DMS53 treated with DMSO at 0.1 percent for 48 hours (cell line): ENCODE data around the gene HTR7.
"Not testable (repeated sequence)": the region's sequence is repeated elsewhere in the genome, so short reads cannot be mapped to it uniquely, and the experiment has no call there.

Experiments used
- DNase-seq: peaks from one replicate; lab custom pipeline; 2025; ENCODE audit not compliant: unreplicated experiment; lab: John Stamatoyannopoulos, UW

The HTR7 gene

GRCh38 chr10:90859321-90859751 is 1.5 kb upstream of the HTR7 start:
- DNase-seq, result no peak

GRCh38 chr10:90858461-90858968 is 676 bp upstream of the HTR7 start:
- DNase-seq, result no peak

DNA sequence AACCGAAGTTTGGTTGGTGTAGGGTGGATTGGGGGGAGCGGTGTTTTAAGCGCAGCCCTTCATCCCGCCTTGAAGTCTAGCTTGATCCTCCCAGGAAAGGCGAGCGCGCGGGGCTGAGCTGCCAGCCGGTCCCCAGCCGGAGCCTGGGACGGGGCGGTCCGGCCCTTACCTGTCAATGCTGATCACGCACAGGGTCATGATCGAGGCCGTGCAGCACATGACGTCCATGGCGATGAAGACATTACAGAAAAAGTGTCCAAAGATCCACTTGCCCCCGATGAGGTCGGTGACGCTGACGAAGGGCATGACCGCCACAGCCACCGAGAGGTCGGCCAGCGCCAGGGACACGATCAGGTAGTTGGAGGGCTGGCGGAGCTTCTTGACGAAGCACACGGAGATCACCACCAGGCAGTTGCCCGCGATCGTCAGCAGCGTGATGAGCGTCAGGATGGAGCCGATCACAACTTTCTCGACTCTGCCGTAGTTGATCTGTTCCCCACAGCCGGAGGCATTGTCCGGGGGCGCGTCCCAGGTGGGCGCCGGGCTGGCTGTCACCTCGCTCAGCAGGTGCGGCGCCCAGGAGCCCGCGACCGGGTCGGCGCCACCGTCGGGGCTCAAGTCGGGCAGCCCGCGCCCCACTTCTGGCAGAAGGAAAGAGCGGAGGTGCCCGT is 740 bp downstream of the HTR7 start:
- no peak for DNase-seq

DNA sequence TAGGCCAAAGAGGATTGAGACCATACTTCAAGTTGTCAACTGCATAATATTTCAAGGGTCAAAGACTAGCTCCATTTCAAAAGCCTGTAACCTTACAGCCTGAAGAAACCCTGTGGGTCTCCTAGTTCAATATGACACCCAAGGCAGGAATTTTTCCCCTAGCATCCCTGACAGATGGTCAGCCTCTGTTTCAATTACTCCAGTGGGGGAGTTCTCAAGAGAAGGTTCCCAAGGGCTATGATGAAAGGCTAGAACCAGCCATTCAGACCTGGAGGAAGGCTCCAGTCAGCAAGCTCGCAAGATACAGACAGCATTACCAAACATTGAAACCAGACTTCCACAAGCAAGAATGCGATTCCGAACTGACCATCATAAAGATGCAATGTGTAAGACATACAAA is 1.6 kb downstream of the HTR7 start:
- DNase-seq, result no peak

GRCh38 chr10:90855126-90855525 is 2.7 kb downstream of the HTR7 start:
- no peak for DNase-seq

- no peak for DNase-seq
These were observed 7.7 kb downstream of the HTR7 start for GRCh38 chr10:90849956-90850749.

DNA sequence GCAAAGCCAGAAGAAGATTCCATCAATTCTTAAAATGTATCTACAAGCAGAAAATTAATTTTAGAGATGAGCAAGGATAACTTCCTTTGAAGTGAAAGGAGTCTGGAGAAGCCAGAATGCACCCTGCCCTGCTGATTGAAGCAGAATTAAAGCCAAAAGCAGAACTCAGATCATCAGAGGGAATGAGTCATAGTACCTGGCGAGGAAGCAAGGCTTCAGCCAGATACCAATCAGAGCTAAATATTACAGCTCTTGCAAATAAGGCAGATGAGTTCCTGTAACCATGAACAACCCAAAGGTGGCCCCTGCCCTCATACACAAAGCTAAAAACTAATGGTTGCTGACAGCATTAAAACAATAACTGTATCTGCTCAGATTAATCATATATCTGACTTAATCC is 10.4 kb downstream of the HTR7 start:
- peak; percentile 24 for DNase-seq

GRCh38 chr10:90846746-90847145 is 11.1 kb downstream of the HTR7 start:
- no peak for DNase-seq

DNA sequence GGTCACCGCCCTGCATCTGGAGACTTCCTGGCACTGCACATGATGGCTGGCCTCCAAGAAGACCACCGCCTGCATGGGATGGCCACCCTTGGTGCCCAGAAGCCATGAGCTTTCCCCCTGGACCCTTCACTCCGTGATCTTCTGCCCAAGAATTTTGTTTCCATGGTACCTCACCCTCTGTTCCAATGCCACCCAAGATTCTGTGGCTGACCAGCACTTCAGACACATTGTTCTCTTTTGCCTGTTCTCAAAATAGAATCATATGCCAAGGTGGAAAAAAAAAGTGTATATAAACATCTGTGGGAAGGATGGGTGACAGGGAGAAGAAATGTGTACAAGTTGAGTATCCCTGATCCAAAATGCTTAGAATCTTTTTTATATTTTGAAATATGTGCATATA is 12.1 kb downstream of the HTR7 start:
- DNase-seq, result no peak

- DNase-seq, result no peak
These were observed 15.1 kb downstream of the HTR7 start for GRCh38 chr10:90842725-90843124.

DNA sequence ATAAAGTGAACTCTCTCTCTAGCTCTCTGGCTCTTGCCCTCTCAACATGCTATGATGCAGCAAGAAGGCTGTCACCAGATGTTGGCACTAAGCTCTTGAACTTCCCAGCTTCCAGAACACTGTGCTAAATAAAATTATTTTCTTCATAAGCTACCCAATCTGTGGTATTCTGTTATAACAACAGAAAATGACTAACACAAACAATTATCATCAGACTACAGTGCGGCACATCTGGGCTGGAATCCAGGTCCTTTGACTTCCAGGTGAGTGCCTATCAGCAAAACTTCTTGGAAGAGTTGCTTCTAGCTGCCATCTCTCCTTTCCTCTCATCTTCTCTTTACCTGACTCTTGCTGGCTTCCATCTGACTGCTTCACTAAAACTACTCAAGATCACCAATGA is 20.4 kb downstream of the HTR7 start:
- no peak for DNase-seq

- DNase-seq, result no peak
These were observed 23.5 kb downstream of the HTR7 start for GRCh38 chr10:90834326-90834725.

DNA sequence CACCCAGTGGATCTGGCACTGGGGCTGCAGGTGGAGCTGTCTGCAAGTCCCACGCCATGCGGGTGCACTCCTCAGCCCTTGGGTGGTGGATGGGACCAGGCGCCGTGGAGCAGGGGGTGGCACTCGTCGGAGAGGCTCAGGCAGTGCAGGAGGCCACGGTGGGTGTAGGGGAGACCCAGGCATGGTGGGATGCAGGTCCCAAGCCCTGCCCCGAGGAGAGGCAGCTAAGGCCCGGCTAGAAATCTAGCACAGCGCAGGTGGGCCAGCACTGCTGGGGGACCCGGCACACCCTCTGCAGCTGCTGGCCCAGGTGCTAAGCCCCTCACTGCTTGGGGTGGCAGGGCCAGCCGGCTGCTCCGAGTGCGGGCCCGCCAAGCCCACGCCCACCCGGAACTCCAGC is 25.7 kb downstream of the HTR7 start:
- no peak for DNase-seq

DNA sequence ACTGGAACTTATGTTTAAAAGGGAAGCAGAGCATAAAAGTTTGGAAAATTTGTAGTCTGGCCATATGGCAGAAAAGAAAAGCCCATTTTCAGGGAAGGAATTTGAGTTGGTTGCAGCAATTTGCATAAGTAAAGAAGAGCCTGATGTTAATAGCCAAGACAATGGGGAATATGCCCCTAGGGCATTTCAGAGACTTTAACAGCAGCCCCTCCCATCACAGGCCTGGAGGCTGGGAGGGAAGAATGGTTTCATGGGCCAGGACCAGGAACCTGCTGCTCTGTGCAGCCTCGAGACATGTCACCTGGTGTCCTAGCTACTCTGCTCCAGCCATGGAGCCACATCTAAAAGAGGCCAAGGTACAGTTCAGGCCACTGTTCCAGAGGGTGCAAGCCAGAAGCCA is 35.3 kb downstream of the HTR7 start:
- DNase-seq, result no peak

GRCh38 chr10:90821864-90822263 is 36.0 kb downstream of the HTR7 start:
- DNase-seq, result not testable (repeated sequence)

DNA sequence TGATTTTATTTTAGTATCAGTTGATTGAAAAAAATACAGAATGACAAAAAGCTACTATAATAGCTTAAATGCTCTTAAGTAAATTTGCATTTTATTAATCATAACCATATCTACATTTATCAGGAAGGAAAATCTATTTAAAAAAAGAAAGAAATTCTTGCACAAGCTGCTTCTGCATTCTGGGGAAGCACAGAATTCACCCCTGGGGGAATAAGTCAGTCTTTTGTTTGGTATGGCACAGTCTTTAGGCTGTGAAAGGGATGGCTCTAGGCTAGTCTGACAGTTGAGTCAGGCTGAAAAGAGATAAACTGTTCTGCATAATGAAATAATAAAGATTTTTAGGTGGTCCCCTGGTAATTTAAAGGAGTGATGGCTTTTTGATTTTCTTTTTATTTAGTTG is 37.9 kb downstream of the HTR7 start:
- no peak for DNase-seq

DNA sequence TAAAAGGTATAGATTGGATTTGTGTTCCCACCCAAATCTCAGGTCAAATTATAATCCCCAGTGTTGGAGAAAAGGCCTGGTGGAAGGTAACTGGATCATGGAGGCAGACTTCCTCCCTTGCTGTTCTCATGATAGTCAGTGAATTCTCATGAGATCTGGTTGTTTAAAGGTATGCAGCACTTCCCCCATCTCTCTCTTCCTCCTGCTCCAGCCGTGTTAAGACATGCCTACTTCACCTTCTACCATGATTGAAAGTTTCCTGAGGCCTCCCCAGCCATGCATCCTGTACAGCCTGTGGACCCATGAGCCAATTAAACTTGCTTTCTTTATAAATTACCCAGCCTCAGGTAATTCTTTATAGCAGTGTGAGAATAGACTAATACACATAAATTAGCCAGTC is 39.1 kb downstream of the HTR7 start:
- no peak for DNase-seq

- DNase-seq, result no peak
These were observed 40.5 kb downstream of the HTR7 start for GRCh38 chr10:90817128-90817889.

GRCh38 chr10:90816466-90816865 is 41.4 kb downstream of the HTR7 start:
- no peak for DNase-seq

DNA sequence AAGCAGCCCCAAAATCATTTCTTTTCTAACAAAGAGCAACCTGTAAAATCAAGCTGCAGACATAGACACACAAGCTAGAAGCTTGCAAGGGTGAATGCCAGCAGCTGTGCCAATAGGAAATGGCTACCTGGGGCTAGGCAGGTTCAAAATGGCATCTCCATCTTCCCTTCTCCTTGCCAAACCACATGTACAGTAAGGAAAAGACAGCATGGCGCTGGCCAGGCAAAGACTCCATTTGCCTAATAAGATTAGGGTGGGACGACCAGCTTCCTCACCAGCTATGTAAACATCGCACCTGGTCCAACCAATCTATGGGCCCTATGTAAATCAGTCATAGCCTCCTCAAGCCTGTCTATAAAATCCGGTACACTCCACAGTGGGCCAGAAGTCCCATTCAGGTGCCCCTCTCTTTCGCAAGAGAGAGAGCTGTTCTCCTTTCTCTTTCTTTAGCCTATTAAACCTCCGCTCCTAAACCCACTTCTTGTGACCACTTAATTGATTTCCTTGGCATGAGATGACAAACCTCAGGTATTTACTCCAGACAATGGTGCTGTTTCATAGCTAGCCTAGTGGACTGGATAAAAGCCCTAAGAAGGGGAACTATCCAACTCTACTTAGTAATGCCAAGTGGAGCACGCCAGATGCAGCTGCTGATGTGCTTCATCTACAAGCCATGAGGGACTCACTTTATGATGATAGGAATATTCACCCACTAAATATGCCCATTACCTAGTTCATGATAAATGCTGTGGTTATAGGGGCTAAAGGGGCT is 44.1 kb downstream of the HTR7 start:
- no peak for DNase-seq

DNA sequence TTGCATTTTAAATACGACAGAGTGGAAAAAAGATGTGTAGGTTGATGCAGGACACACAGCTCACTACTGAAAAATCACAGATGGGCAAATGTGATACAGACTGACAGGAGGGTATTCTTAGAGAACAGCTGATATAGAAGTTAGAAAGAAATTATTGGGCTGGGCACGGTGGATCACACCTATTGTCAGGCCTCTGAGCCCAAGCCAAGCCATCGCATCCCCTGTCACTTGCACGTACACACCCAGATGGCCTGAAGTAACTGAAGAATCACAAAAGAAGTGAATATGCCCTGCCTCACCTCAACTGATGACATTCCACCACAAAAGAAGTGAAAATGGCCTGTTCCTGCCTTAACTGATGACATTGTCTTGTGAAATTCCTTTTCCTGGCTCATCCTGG is 50.7 kb downstream of the HTR7 start:
- not testable (repeated sequence) for DNase-seq
